NCI-H1105 (cell line): ENCODE data around the gene GAL.

Experiments used
- DNase-seq: peaks from one replicate; lab custom pipeline; 2025; lab: John Stamatoyannopoulos, UW

GAL gene

GRCh38 chr11:68710409-68710808, 26.1 kb downstream of the GAL start:
- DNase-seq: no peak

- no peak for DNase-seq
Observed at GRCh38 chr11:68711114-68711513, 26.8 kb downstream of the GAL start.

- no peak for DNase-seq
Observed at GRCh38 chr11:68714060-68714856, 29.9 kb downstream of the GAL start.

GRCh38 chr11:68715456-68716122, 31.2 kb downstream of the GAL start:
- no peak for DNase-seq

GRCh38 chr11:68721075-68721474, 36.7 kb downstream of the GAL start:
- DNase-seq: no peak

- no peak for DNase-seq
Observed at GRCh38 chr11:68722143-68722542, 37.8 kb downstream of the GAL start.

GRCh38 chr11:68724293-68724692, 39.9 kb downstream of the GAL start:
- no peak for DNase-seq

- no peak for DNase-seq
Observed at GRCh38 chr11:68727783-68728182, 43.4 kb downstream of the GAL start.

- no peak for DNase-seq
Observed at GRCh38 chr11:68734111-68734510, 49.8 kb downstream of the GAL start.

- DNase-seq: no peak
Observed at GRCh38 chr11:68735125-68735524, 50.8 kb downstream of the GAL start.

GRCh38 chr11:68735646-68736045, 51.3 kb downstream of the GAL start:
- no peak for DNase-seq
